Ishikawa (cell line): Measurements from ENCODE around the gene KPTN.

Experiments
- CEBPB ChIP-seq: IDR thresholded peaks from 2 replicates; pipeline ENCODE4 v1.6.1; 2012
- CREB1 ChIP-seq: IDR thresholded peaks from 2 replicates; pipeline ENCODE4 v1.6.1; 2012; ENCODE audit warnings: low read depth
- EGR1 ChIP-seq: IDR thresholded peaks from 2 replicates; pipeline ENCODE4 v1.6.1; 2012
- EP300 ChIP-seq: IDR thresholded peaks from 2 replicates; pipeline ENCODE4 v1.6.1; 2012; ENCODE audit warnings: borderline replicate concordance
- RAD21 ChIP-seq: IDR thresholded peaks from 2 replicates; pipeline ENCODE4 v1.6.1; 2012; ENCODE audit warnings: low read depth
- REST ChIP-seq: IDR thresholded peaks from 2 replicates; pipeline ENCODE4 v1.6.1; 2012; ENCODE audit warnings: low read depth, mild to moderate bottlenecking
- TAF1 ChIP-seq: IDR thresholded peaks from 2 replicates; pipeline ENCODE4 v1.6.1; 2012; ENCODE audit warnings: low read depth, mild to moderate bottlenecking
- TCF12 ChIP-seq: IDR thresholded peaks from 2 replicates; pipeline ENCODE4 v1.6.1; 2012; ENCODE audit warnings: low read depth
- USF1 ChIP-seq: IDR thresholded peaks from 2 replicates; pipeline ENCODE4 v1.6.1; 2012
- YY1 ChIP-seq: IDR thresholded peaks from 2 replicates; pipeline ENCODE4 v1.6.1; 2012; ENCODE audit warnings: low read depth
- TF ChIP-seq, protein P1 (sequence below): IDR thresholded peaks from 2 replicates; pipeline ENCODE4 v1.6.1; 2012

DNA sequence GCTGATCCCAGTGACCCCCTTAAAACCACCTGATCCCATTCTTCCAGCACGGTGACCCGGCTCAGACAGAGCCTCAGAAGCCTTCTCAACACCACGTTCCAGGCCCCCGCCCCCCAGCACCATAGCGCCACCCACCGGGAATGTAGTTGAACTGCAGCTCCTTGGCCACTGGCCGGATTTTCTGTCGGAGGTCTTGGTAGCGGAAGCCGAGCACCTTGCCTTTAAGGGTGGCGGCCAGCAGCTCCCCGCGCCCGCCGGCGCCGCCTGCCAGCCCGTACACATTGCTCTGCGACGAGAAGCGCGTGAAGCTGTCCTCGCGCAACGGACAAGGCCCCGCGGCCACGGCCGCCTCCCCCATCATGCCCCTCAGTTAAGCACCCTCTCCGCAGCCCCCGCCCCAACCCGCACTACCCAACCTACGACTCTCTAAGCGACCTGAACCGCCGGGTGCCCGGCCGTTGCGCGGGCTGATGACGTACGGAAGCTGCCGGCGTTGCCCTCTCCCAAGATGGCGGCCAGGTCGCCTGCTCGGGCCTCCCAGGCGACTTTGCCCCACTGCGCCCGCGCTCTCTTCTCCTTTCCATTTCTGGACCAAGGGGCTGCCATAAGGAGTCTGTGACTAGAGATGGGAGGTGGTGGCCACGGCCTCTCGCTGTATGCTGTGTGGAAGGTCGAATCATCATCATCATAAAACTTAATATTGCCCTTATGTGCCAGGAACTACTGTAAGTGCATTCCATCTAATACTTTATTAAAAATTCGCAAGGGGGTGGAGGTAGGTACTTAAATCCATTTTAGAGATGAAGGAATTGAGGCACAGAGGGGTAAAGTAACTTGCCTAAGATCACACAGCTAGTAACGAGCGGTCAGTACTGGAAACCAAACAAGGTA lies at the start of gene KPTN:
- TF ChIP-seq CREB1: peak; percentile 99
- peak; percentile 72 for TF ChIP-seq RAD21
- TF ChIP-seq EP300: no peak
- TF ChIP-seq TAF1: peak; percentile 86
- TF ChIP-seq CEBPB: no peak
- peak; percentile 23; the same call in 1 of the 2 replicates for TF ChIP-seq REST
- TF ChIP-seq, protein P1, sequence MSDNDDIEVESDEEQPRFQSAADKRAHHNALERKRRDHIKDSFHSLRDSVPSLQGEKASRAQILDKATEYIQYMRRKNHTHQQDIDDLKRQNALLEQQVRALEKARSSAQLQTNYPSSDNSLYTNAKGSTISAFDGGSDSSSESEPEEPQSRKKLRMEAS: 0 out of 2 replicates have a peak, but pooled peaks have one; percentile 26
- TF ChIP-seq TCF12: peak; percentile 37; the same call in 1 of the 2 replicates
- peak; percentile 39; the same call in 1 of the 2 replicates for TF ChIP-seq EGR1
- TF ChIP-seq USF1: no peak; the same call in 1 of the 2 replicates
- peak; percentile 99 for TF ChIP-seq YY1
